GM12872 (cell line): ENCODE data around the gene GLRX5.

Experiments used
- CTCF ChIP-seq: IDR thresholded peaks from 3 replicates; pipeline ENCODE4 v1.5.1; 2011; ENCODE audit warnings: low read depth, mild to moderate bottlenecking, low read length, moderate library complexity; ENCODE audit not compliant: insufficient read depth

The GLRX5 gene

GRCh38 chr14:95507701-95508103 lies 27.1 kb upstream of the GLRX5 start:
- no peak for TF ChIP-seq CTCF

- TF ChIP-seq CTCF = no peak
Measured at GRCh38 chr14:95508377-95508776, 26.5 kb upstream of the GLRX5 start.

GRCh38 chr14:95509495-95509894 lies 25.4 kb upstream of the GLRX5 start:
- no peak for TF ChIP-seq CTCF

- TF ChIP-seq CTCF = no peak
Measured at GRCh38 chr14:95510804-95511203, 24.0 kb upstream of the GLRX5 start.

- TF ChIP-seq CTCF = no peak
Measured at GRCh38 chr14:95511687-95512086, 23.2 kb upstream of the GLRX5 start.

- no peak for TF ChIP-seq CTCF
Measured at GRCh38 chr14:95513291-95513690, 21.6 kb upstream of the GLRX5 start.

- TF ChIP-seq CTCF = no peak
Measured at GRCh38 chr14:95514131-95515079, 20.4 kb upstream of the GLRX5 start.
